Measurements from ENCODE around the gene FER1L5.
"Not testable (repeated sequence)": the region's sequence is repeated elsewhere in the genome, so short reads cannot be mapped to it uniquely, and the experiment has no call there.

Gene FER1L5

GRCh38 chr2:96636551-96637171 lies 5.9 kb upstream of the FER1L5 start:
- peak; percentile 9 for DNase-seq

GRCh38 chr2:96637385-96638143 lies 5.0 kb upstream of the FER1L5 start:
- peak; percentile 91 for DNase-seq

GRCh38 chr2:96638144-96639121 lies 4.1 kb upstream of the FER1L5 start, which contains the start of gene KANSL3:
KANSL3 (minus strand) TSS chr2:96638312; CDS start chr2:96637135, 1,177 bp downstream.
- DNase-seq = peak; percentile 98

- no peak for DNase-seq
Observed at GRCh38 chr2:96647681-96648080, 5.1 kb downstream of the FER1L5 start.

GRCh38 chr2:96648306-96648930 lies 5.9 kb downstream of the FER1L5 start:
- no peak for DNase-seq

GRCh38 chr2:96649342-96649741 lies 6.8 kb downstream of the FER1L5 start:
- DNase-seq = no peak

- DNase-seq = no peak
Observed at GRCh38 chr2:96651793-96652192, 9.2 kb downstream of the FER1L5 start.

GRCh38 chr2:96654791-96655190 lies 12.2 kb downstream of the FER1L5 start:
- DNase-seq = not testable (repeated sequence)

- DNase-seq = no peak
Observed at GRCh38 chr2:96655526-96655925, 13.0 kb downstream of the FER1L5 start.

GRCh38 chr2:96656540-96656939 lies 14.0 kb downstream of the FER1L5 start:
- no peak for DNase-seq

- DNase-seq = no peak
Observed at GRCh38 chr2:96661324-96661723, 18.8 kb downstream of the FER1L5 start.

GRCh38 chr2:96662360-96662759 lies 19.8 kb downstream of the FER1L5 start:
- no peak for DNase-seq

- DNase-seq = no peak
Observed at GRCh38 chr2:96663177-96663576, 20.6 kb downstream of the FER1L5 start.

GRCh38 chr2:96663829-96664228 lies 21.3 kb downstream of the FER1L5 start:
- DNase-seq = no peak

- no peak for DNase-seq
Observed at GRCh38 chr2:96664366-96664925, 21.9 kb downstream of the FER1L5 start.

- DNase-seq = peak; percentile 20
Observed at GRCh38 chr2:96665083-96665569, 22.6 kb downstream of the FER1L5 start.

GRCh38 chr2:96665717-96666116 lies 23.2 kb downstream of the FER1L5 start:
- DNase-seq = not testable (repeated sequence)

GRCh38 chr2:96668771-96669170 lies 26.2 kb downstream of the FER1L5 start:
- no peak for DNase-seq

- no peak for DNase-seq
Observed at GRCh38 chr2:96669539-96670215, 27.1 kb downstream of the FER1L5 start.

- peak; percentile 30 for DNase-seq
Observed at GRCh38 chr2:96679848-96680247, 37.3 kb downstream of the FER1L5 start.

- DNase-seq = no peak
Observed at GRCh38 chr2:96680561-96681141, 38.1 kb downstream of the FER1L5 start.

Data from eye (tissue), 1 donor.